HCT116 (cell line): ENCODE data around the gene MYO5C.

ENCODE experiments used
- CBX3 ChIP-seq: IDR thresholded peaks from 2 replicates; pipeline ENCODE4 v1.6.1; 2012; ENCODE audit warnings: low read depth
- CTCF ChIP-seq, 3 experiments: fragments of 200-600 bp in 1 of 3; sonication (generic) in 1 of 3; IDR thresholded peaks in 2 of 3; conservative IDR thresholded peaks in 1 of 3; 2 replicates each; pipeline ENCODE4 v1.5.1; 2012 to 2017; ENCODE audit warnings: low read depth in 2 of 3, low read length in 2 of 3, antibody characterized with exemption in 1 of 3, borderline replicate concordance in 1 of 3, control low read depth in 1 of 3, mild to moderate bottlenecking in 1 of 3, mixed read lengths in 1 of 3, mixed run types in 1 of 3, moderate library complexity in 1 of 3; ENCODE audit not compliant: insufficient read depth in 1 of 3
- EZH2 ChIP-seq: fragments of 200-600 bp; sonication (generic); IDR thresholded peaks from 2 replicates; pipeline ENCODE4 v1.6.1; 2017; ENCODE audit warnings: antibody characterized with exemption, mixed run types
- EZH2phosphoT487 ChIP-seq: fragments of 200-600 bp; IDR thresholded peaks from 2 replicates; pipeline ENCODE4 v1.6.1; 2018; ENCODE audit warnings: antibody characterized with exemption, borderline replicate concordance
- POLR2A ChIP-seq: IDR thresholded peaks from 2 replicates; pipeline ENCODE4 v1.7.0; 2011; ENCODE audit warnings: borderline replicate concordance; ENCODE audit not compliant: insufficient read depth, insufficient read length; ENCODE audit errors: extremely low read depth
- POLR2AphosphoS5 ChIP-seq: IDR thresholded peaks from 2 replicates; pipeline ENCODE4 v1.6.1; 2011; ENCODE audit warnings: mild to moderate bottlenecking, low read depth, low read length, moderate library complexity
- RAD21 ChIP-seq: IDR thresholded peaks from 2 replicates; pipeline ENCODE4 v1.6.1; 2012; ENCODE audit warnings: low read depth, mild to moderate bottlenecking
- SIN3A ChIP-seq: IDR thresholded peaks from 2 replicates; pipeline ENCODE4 v1.6.1; 2012; ENCODE audit warnings: low read depth
- SP1 ChIP-seq: IDR thresholded peaks from 2 replicates; pipeline ENCODE4 v1.6.1; 2012; ENCODE audit warnings: low read depth
- YY1 ChIP-seq: IDR thresholded peaks from 2 replicates; pipeline ENCODE4 v1.6.1; 2011; ENCODE audit warnings: low read length, low read depth, moderate library complexity, mild to moderate bottlenecking; ENCODE audit not compliant: insufficient replicate concordance; ENCODE audit errors: extremely low read depth
- ZNF274 ChIP-seq: fragments of 200-500 bp; sonication (Bioruptor generic); IDR thresholded peaks from 2 replicates; pipeline ENCODE4 v1.6.1; 2014; ENCODE audit warnings: mild to moderate bottlenecking, low read depth, low read length, inconsistent platforms

- TF ChIP-seq EZH2 (no peak), EZH2phosphoT487 (no peak), CTCF (IDR thresholded peaks at IDR 0.05 in 2 of 3, conservative IDR thresholded peaks at IDR 0.05 in 1 of 3; ENCODE audit: borderline replicate concordance in 1 of 3, insufficient read depth in 1 of 3, low read depth in 2 of 3, low read length in 2 of 3) (no peak), POLR2AphosphoS5 (no peak), RAD21 (no peak), YY1 (no peak), POLR2A (no peak), SP1 (no peak), SIN3A (no peak), CBX3 (no peak), ZNF274 (no peak)
Measured at GRCh38 chr15:52251144-52251860, 44.3 kb downstream of the MYO5C start.
